Hepatocyte (in vitro differentiated cells): ENCODE results near the gene TP63. TPM values are rescaled to one million over a fixed set of nuclear protein-coding genes. Genes with fewer than 3 reads are reported as not detected.
"Not testable (repeated sequence)": the region's sequence is repeated elsewhere in the genome, so short reads cannot be mapped to it uniquely, and the experiment has no call there.

Source experiments
- DNase-seq: peaks from one replicate; pipeline ENCODE4 v3.0.0-alpha.2; 2016; ENCODE audit warnings: low spot score
- H2AFZ ChIP-seq: fragments of 200-600 bp; sonication (generic); 2 replicates; pipeline ENCODE4 v1.6.0; 2016; ENCODE audit warnings: antibody characterized with exemption, mild to moderate bottlenecking
- H3K27ac ChIP-seq: fragments of 200-600 bp; sonication (generic); 2 replicates; pipeline ENCODE4 v1.5.1; 2016; ENCODE audit warnings: mild to moderate bottlenecking
- H3K27me3 ChIP-seq: fragments of 200-600 bp; sonication (generic); 2 replicates; pipeline ENCODE4 v1.6.1; 2016
- H3K36me3 ChIP-seq: fragments of 200-600 bp; sonication (generic); replicated peaks from 2 replicates; pipeline ENCODE4 v1.5.1; 2016; ENCODE audit warnings: low read depth; ENCODE audit not compliant: insufficient read depth
- H3K4me1 ChIP-seq: fragments of 200-600 bp; sonication (generic); 2 replicates; pipeline ENCODE4 v1.5.1; 2016; ENCODE audit warnings: mild to moderate bottlenecking, moderate library complexity; ENCODE audit not compliant: insufficient read depth
- H3K4me2 ChIP-seq: fragments of 200-600 bp; sonication (generic); 2 replicates; pipeline ENCODE4 v1.6.0; 2016
- H3K4me3 ChIP-seq: fragments of 200-600 bp; sonication (generic); 2 replicates; pipeline ENCODE4 v1.5.1; 2016; ENCODE audit warnings: mild to moderate bottlenecking
- H3K79me2 ChIP-seq: fragments of 200-600 bp; sonication (generic); 2 replicates; pipeline ENCODE4 v1.6.0; 2017; ENCODE audit warnings: mild to moderate bottlenecking
- H3K9me2 ChIP-seq: fragments of 200-600 bp; sonication (generic); replicated peaks from 2 replicates; pipeline ENCODE4 v1.6.0; 2017; ENCODE audit warnings: mild to moderate bottlenecking; ENCODE audit not compliant: insufficient read depth
- H3K9me3 ChIP-seq: fragments of 200-600 bp; sonication (generic); 2 replicates; pipeline ENCODE4 v1.5.1; 2016; ENCODE audit warnings: low read depth, mild to moderate bottlenecking
- H4K20me1 ChIP-seq: fragments of 200-600 bp; sonication (generic); 2 replicates; pipeline ENCODE4 v1.6.0; 2016; ENCODE audit warnings: mild to moderate bottlenecking; ENCODE audit not compliant: insufficient read depth, poor library complexity, severe bottlenecking
- EZH2 ChIP-seq: fragments of 200-600 bp; sonication (generic); IDR thresholded peaks from 2 replicates; pipeline ENCODE4 v1.6.1; 2016; ENCODE audit warnings: antibody characterized with exemption, mild to moderate bottlenecking, borderline replicate concordance
- EZH2phosphoT487 ChIP-seq: fragments of 200-600 bp; sonication (generic); IDR thresholded peaks from one replicate; pipeline ENCODE4 v1.6.1; 2018; ENCODE audit warnings: antibody characterized with exemption, mild to moderate bottlenecking, low read depth, moderate library complexity; ENCODE audit not compliant: unreplicated experiment, severe bottlenecking
- WGBS: methylation state at CpG from one replicate; pipeline ENCODE4 v1.1.6; 2016; ENCODE audit warnings: low lambda C conversion rate; ENCODE audit errors: missing lambda C conversion rate; 5-methylcytosine and 5-hydroxymethylcytosine counted together
- polyA plus RNA-seq: library from polyadenylated mRNA; unstranded; fragments of >200 nt; fragmentation: Nextera tagmentation; extraction: Ambion mirVana; gene quantifications from 2 replicates; pipeline ENCODE4 v1.2.1, GENCODE V29; 2016
- total RNA-seq: library from RNA; depleted of rRNA; stranded (reverse); fragments of >200 nt; gene quantifications from 2 replicates; pipeline ENCODE4 v1.2.3, GENCODE V29; 2014
- TF ChIP-seq, protein P1 (sequence below): fragments of 200-600 bp; sonication (generic); IDR thresholded peaks from 2 replicates; pipeline ENCODE4 v1.5.1; 2016; ENCODE audit warnings: antibody characterized with exemption, mild to moderate bottlenecking; ENCODE audit not compliant: poor library complexity

TP63 gene
- total and polyA plus RNA-seq, 2 experiments from 2014 or later: 1.9 to 2.4 TPM

DNA sequence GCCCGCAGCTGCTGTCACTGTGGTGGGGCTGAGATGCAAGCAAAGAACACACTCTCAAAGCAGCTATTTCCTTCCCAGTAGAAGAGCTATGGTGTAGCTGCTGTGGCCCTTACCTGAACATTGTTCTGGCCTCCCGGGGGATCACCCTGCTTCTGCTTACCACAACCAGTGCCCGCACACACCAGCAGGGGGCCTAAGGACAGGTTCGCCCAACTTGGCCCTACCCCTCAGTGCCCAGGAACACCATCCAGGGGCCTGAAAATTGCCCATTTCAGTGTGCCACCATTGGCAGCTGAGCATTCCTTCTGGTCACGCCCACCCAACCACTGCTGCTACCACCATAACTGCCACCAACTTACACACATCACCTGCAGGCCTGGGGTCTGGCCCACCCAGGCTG is 113.0 kb downstream of the TP63 start:
- Histone ChIP-seq H4K20me1 (no peaks in the 10 kb centered on the region), H3K36me3 (no peaks in the 10 kb centered on the region), H3K4me2 (no peak overlapping the region), H3K9me3 (no peaks in the 10 kb centered on the region), H2AFZ (no peak overlapping the region), H3K27ac (no peak overlapping the region), H3K27me3 (no peaks in the 10 kb centered on the region), H3K4me3 (no peak overlapping the region), H3K9me2 (no peaks in the 10 kb centered on the region), H3K79me2 (no peaks in the 10 kb centered on the region), H3K4me1 (no peaks in the 10 kb centered on the region)
- DNase-seq: no peak
- TF ChIP-seq, protein P1, sequence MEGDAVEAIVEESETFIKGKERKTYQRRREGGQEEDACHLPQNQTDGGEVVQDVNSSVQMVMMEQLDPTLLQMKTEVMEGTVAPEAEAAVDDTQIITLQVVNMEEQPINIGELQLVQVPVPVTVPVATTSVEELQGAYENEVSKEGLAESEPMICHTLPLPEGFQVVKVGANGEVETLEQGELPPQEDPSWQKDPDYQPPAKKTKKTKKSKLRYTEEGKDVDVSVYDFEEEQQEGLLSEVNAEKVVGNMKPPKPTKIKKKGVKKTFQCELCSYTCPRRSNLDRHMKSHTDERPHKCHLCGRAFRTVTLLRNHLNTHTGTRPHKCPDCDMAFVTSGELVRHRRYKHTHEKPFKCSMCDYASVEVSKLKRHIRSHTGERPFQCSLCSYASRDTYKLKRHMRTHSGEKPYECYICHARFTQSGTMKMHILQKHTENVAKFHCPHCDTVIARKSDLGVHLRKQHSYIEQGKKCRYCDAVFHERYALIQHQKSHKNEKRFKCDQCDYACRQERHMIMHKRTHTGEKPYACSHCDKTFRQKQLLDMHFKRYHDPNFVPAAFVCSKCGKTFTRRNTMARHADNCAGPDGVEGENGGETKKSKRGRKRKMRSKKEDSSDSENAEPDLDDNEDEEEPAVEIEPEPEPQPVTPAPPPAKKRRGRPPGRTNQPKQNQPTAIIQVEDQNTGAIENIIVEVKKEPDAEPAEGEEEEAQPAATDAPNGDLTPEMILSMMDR: no peak
- TF ChIP-seq EZH2 (no peak), EZH2phosphoT487 (no peak)
- WGBS: 93% methylated on average over 5 of the region's 5 CpGs

DNA sequence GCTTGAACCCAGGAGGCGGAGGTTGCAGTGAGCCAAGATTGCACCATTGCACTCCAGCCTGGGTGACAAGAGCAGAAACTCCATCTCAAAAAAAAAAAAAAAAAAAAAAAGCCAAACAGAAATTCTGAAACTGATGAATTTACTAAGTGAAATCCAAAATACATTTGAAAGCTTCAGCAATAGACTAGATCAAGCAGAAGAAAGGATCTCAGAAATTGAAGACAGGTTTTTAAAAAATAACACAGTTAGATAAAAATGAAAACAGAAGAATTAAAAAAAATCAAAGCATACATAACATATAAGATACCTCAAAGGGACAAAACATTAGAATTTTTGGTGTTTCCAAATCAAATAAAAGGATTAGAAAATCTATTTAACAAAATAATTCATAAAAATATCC is 114.4 kb downstream of the TP63 start:
- H2AFZ ChIP-seq: no peak overlapping the region
- DNase-seq: no peak
- no peak overlapping the region for H3K4me3 ChIP-seq
- WGBS: 92% methylated on average over 1 of the region's 1 CpG
- TF ChIP-seq EZH2 (no peak), EZH2phosphoT487 (no peak)
- TF ChIP-seq, protein P1: no peak
- no peak overlapping the region for H3K27ac ChIP-seq
- no peaks in the 10 kb centered on the region for H3K9me3 ChIP-seq
- H3K9me2 ChIP-seq: no peaks in the 10 kb centered on the region
- no peaks in the 10 kb centered on the region for H4K20me1 ChIP-seq
- H3K36me3 ChIP-seq: no peaks in the 10 kb centered on the region
- H3K27me3 ChIP-seq: no peaks in the 10 kb centered on the region
- H3K4me1 ChIP-seq: no peaks in the 10 kb centered on the region
- H3K79me2 ChIP-seq: no peaks in the 10 kb centered on the region
- H3K4me2 ChIP-seq: no peak overlapping the region

DNA sequence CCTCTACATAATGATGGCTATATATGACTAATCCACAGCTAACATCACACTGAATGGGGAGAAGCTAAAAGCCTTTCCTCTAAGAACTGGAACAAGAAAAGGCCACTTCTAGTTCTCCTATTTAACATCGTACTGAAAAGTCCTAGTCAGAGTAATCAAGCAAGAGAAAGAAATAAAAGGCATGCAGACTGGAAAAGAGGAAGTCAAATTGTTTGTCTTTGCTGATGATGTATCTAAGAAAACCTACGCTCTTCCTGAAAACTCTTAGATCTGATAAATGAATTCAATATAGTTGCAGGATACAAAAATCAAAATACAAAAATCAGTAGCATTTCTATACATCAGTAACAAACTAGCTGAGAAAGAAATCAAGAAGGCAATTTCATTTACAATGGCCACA is 116.9 kb downstream of the TP63 start:
- no peaks in the 10 kb centered on the region for H3K4me1 ChIP-seq
- no peaks in the 10 kb centered on the region for H3K36me3 ChIP-seq
- WGBS: 98% methylated on average over 2 of the region's 2 CpGs
- no peak overlapping the region for H3K4me2 ChIP-seq
- no peaks in the 10 kb centered on the region for H3K79me2 ChIP-seq
- no peaks in the 10 kb centered on the region for H3K27me3 ChIP-seq
- no peak for DNase-seq
- no peak overlapping the region for H3K4me3 ChIP-seq
- TF ChIP-seq, protein P1: no peak
- TF ChIP-seq EZH2 (no peak), EZH2phosphoT487 (no peak)
- H3K27ac ChIP-seq: no peak overlapping the region
- no peak overlapping the region for H2AFZ ChIP-seq
- no peaks in the 10 kb centered on the region for H3K9me3 ChIP-seq
- H3K9me2 ChIP-seq: no peaks in the 10 kb centered on the region
- no peaks in the 10 kb centered on the region for H4K20me1 ChIP-seq

DNA sequence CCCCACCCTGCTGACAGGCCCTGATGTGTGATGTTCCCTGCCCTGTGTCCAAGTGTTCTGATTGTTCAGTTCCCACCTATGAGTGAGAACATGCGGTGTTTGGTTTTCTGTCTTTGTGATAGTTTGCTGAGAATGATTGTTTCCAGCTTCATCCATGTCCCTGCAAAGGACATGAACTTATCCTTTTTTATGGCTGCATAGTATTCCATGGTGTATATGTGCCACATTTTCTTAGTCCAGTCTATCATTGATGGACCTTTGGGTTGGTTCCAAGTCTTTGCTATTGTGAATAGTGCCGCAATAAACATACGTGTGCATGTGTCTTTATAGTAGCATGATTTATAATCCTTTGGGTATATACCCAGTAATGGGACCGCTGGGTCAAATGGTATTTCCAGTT is 119.8 kb downstream of the TP63 start:
- H3K9me2 ChIP-seq: not testable (repeated sequence)
- WGBS: 92% methylated on average over 4 of the region's 4 CpGs

More for the DNA sequence above, 119.8 kb downstream of the TP63 start:
- H4K20me1 ChIP-seq, H3K79me2 ChIP-seq, H3K27ac ChIP-seq, H3K36me3 ChIP-seq, H3K4me2 ChIP-seq, H3K4me3 ChIP-seq, H3K9me3 ChIP-seq, H3K27me3 ChIP-seq, H3K4me1 ChIP-seq, H2AFZ ChIP-seq, DNase-seq: not testable (repeated sequence)
